CD4-positive, alpha-beta memory T cell (primary cell): ENCODE results near the gene GADL1. TPM values are rescaled to one million over a fixed set of nuclear protein-coding genes. Genes with fewer than 3 reads are reported as not detected.

ENCODE experiments used
- CTCF ChIA-PET: fragments of 350-600 bp; sonication (Branson Sonifier 250); formaldehyde crosslinking; loops from one replicate; lab custom pipeline; 2021; ENCODE audit warnings: inconsistent platforms; ENCODE audit not compliant: partially characterized antibody; lab: Charles Lee
- POLR2A ChIA-PET: fragments of 350-600 bp; sonication (Branson Sonifier 250); formaldehyde crosslinking; loops from one replicate; lab custom pipeline; 2021; ENCODE audit not compliant: partially characterized antibody; lab: Charles Lee
- DNase-seq, 5 donors: peaks; one replicate each; pipeline versions ENCODE4 v3.0.0 to v3.0.0-alpha.2; 2020 to 2022; ENCODE audit warnings: mixed read lengths in 1 of 5
- H3K27ac ChIP-seq: one replicate; pipeline ENCODE4 v1.7.0; 2013; ENCODE audit warnings: low read depth, low read length
- H3K27me3 ChIP-seq: 2 replicates; pipeline ENCODE4 v1.7.0; 2013; ENCODE audit warnings: mild to moderate bottlenecking, low read length, moderate library complexity; ENCODE audit not compliant: insufficient read depth
- H3K36me3 ChIP-seq: 2 replicates; pipeline ENCODE4 v1.7.0; 2013; ENCODE audit warnings: mild to moderate bottlenecking, low read length, moderate library complexity; ENCODE audit not compliant: insufficient read depth
- H3K4me1 ChIP-seq: 2 replicates; pipeline ENCODE4 v1.7.0; 2013; ENCODE audit warnings: mild to moderate bottlenecking, low read length, moderate library complexity; ENCODE audit not compliant: insufficient read depth
- H3K4me3 ChIP-seq, 2 donors: one replicate each; pipeline ENCODE4 v1.7.0; 2013; ENCODE audit warnings: low read length in 2 of 2, mild to moderate bottlenecking in 1 of 2
- H3K9me3 ChIP-seq, 2 donors: one replicate each; pipeline ENCODE4 v1.7.0; 2013; ENCODE audit warnings: low read length in 2 of 2, control low read depth in 1 of 2; ENCODE audit not compliant: control insufficient read depth in 1 of 2
- H3K27ac Mint-ChIP-seq, 7 donors: one replicate each; pipeline ENCODE4 v1.8.0; 2020 to 2021; ENCODE audit warnings: mixed read lengths in 7 of 7, mild to moderate bottlenecking in 6 of 7, inconsistent platforms in 3 of 7, moderate library complexity in 3 of 7
- H3K27me3 Mint-ChIP-seq, 2 donors: one replicate each; pipeline ENCODE4 v1.8.0; 2020 to 2021; ENCODE audit warnings: mixed read lengths in 2 of 2
- H3K36me3 Mint-ChIP-seq, 2 donors: one replicate each; pipeline ENCODE4 v1.8.0; 2020 to 2021; ENCODE audit warnings: mixed read lengths in 2 of 2, inconsistent platforms in 1 of 2, mild to moderate bottlenecking in 1 of 2
- H3K4me1 Mint-ChIP-seq, 4 donors: one replicate each; pipeline ENCODE4 v1.8.0; 2020 to 2021; ENCODE audit warnings: mixed read lengths in 4 of 4, mild to moderate bottlenecking in 1 of 4
- H3K4me3 Mint-ChIP-seq, 8 donors: one replicate each; pipeline ENCODE4 v1.8.0; 2020 to 2021; ENCODE audit warnings: mixed read lengths in 8 of 8, mild to moderate bottlenecking in 7 of 8, moderate library complexity in 6 of 8, inconsistent platforms in 3 of 8
- H3K9me3 Mint-ChIP-seq, 8 donors: one replicate each; pipeline ENCODE4 v1.8.0; 2020 to 2021; ENCODE audit warnings: mixed read lengths in 8 of 8, mild to moderate bottlenecking in 5 of 8, inconsistent platforms in 3 of 8, moderate library complexity in 1 of 8
- intact Hi-C: fragments of 100-400 bp; cut with micrococcal nuclease; formaldehyde crosslinking; loops from one replicate; pipeline ENCODE4 v1.15.1; 2023
- polyA plus RNA-seq, 2 donors: library from polyadenylated mRNA; unstranded; fragments of 300-500 nt; fragmentation: Illumina TruSeq; gene quantifications; one replicate each; pipeline ENCODE4 v1.2.3, GENCODE V29; 2021
- total RNA-seq, 2 experiments: library from RNA; stranded (reverse); gene quantifications; one replicate each; pipeline ENCODE4 v1.2.3, GENCODE V29; 2021

The GADL1 gene
- total and polyA plus RNA-seq, 4 experiments from 2014 or later, result not detected

DNA sequence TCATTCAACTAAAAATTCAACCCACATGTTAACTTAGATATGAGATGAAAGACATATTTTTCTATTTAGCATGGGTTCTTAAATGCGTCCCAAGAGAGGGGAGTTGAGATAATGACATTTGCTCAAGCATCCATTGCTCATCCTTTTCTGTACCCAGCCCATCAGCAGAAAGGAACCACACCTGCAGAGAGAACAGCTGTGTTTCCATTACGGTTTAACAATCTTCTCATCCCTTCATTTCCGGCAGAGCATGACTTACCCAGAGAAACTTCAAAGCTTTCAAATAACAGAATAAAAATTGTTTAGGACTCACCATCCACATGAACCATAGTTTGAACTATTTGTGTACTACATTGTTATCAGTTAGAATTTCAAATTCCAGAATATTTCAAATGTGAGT lies 174.9 kb downstream of the GADL1 start:
- Mint-ChIP-seq H3K9me3 (peaks cover 0 to 3% (median 0%) of the 10 kb centered on the region in 8 donors), H3K27ac (no peak overlapping the region), H3K4me3 (no peak overlapping the region), H3K4me1 (no peaks in the 10 kb centered on the region), H3K27me3 (peaks cover 2% of the 10 kb centered on the region in 2 donors), H3K36me3 (no peaks in the 10 kb centered on the region)
- no peak overlapping the region for H3K4me3 ChIP-seq
- DNase-seq, result no peak
- no peaks in the 10 kb centered on the region for H3K4me1 ChIP-seq
- ChIA-PET CTCF (no interaction called here), POLR2A (no interaction called here)
- H3K9me3 ChIP-seq, result no peaks in the 10 kb centered on the region
- H3K27ac ChIP-seq, result no peak overlapping the region
- intact Hi-C loops, result no loop called here
- H3K36me3 ChIP-seq, result no peaks in the 10 kb centered on the region
- H3K27me3 ChIP-seq, result no peaks in the 10 kb centered on the region

DNA sequence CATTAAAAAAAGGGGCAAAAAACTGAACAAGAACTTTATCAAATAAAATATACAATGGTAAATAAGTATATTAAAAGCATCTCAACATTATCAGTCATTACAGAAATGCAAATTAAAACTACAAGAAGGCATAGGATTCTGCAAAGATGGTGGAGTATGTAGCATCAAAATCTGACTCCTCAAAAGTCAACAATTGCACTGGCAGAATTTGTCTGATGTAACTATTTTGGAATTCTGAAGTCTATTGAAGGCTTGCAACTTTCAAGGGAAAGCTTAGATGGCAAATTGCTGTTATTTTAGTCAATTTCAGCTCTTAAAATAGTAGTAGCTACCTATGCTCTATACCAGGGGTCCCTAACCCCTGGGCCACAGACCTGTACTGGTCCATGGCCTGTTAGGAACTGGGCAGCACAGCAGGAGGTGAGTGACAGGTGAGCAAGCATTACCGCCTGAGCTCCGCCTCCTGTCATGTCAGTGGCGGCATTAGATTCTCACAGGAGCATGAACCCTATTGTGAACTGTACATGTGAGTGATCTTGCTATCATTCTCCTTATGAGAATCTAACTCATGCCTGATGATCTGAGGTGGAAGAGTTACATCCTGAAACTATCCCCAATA lies 180.5 kb downstream of the GADL1 start:
- no peak overlapping the region for H3K27ac Mint-ChIP-seq
- ChIA-PET CTCF (no interaction called here), POLR2A (no interaction called here)
- H3K4me3 ChIP-seq, result no peak overlapping the region
- H3K4me1 ChIP-seq, result no peaks in the 10 kb centered on the region
- no peaks in the 10 kb centered on the region for H3K27me3 Mint-ChIP-seq
- no peaks in the 10 kb centered on the region for H3K27me3 ChIP-seq
- intact Hi-C loops, result no loop called here
- no peaks in the 10 kb centered on the region for H3K36me3 ChIP-seq
- DNase-seq, result no peak
- no peaks in the 10 kb centered on the region for H3K9me3 Mint-ChIP-seq
- no peaks in the 10 kb centered on the region for H3K4me1 Mint-ChIP-seq
- no peak overlapping the region for H3K27ac ChIP-seq
- no peaks in the 10 kb centered on the region for H3K36me3 Mint-ChIP-seq
- no peak overlapping the region for H3K4me3 Mint-ChIP-seq
- H3K9me3 ChIP-seq, result no peaks in the 10 kb centered on the region

- Histone ChIP-seq H3K9me3 (no peaks in the 10 kb centered on the region), H3K27ac (no peak overlapping the region), H3K4me1 (no peaks in the 10 kb centered on the region), H3K4me3 (no peak overlapping the region), H3K36me3 (no peaks in the 10 kb centered on the region), H3K27me3 (no peaks in the 10 kb centered on the region)
- H3K36me3 Mint-ChIP-seq, result no peaks in the 10 kb centered on the region
- H3K4me3 Mint-ChIP-seq, result no peak overlapping the region
- CTCF ChIA-PET, result no interaction called here
- no peak overlapping the region for H3K27ac Mint-ChIP-seq
- H3K27me3 Mint-ChIP-seq, result no peaks in the 10 kb centered on the region
- intact Hi-C loops, result no loop called here
- POLR2A ChIA-PET, result no interaction called here
- H3K4me1 Mint-ChIP-seq, result peaks cover 5% of the 10 kb centered on the region in 4 donors
- no peaks in the 10 kb centered on the region for H3K9me3 Mint-ChIP-seq
- DNase-seq, result no peak
These were observed 181.5 kb downstream of the GADL1 start for GRCh38 chr3:30712991-30713390.

GRCh38 chr3:30711867-30712266 lies 182.6 kb downstream of the GADL1 start:
- H3K27ac Mint-ChIP-seq, result no peak overlapping the region
- H3K4me3 ChIP-seq, result no peak overlapping the region
- no peaks in the 10 kb centered on the region for H3K4me1 ChIP-seq
- no peaks in the 10 kb centered on the region for H3K36me3 Mint-ChIP-seq
- H3K36me3 ChIP-seq, result no peaks in the 10 kb centered on the region
- no peaks in the 10 kb centered on the region for H3K27me3 Mint-ChIP-seq
- H3K9me3 Mint-ChIP-seq, result peaks cover 0 to 4% (median 2%) of the 10 kb centered on the region in 8 donors
- peaks cover 5% of the 10 kb centered on the region in 4 donors for H3K4me1 Mint-ChIP-seq
- no peak overlapping the region for H3K4me3 Mint-ChIP-seq
- ChIA-PET POLR2A (no interaction called here), CTCF (no interaction called here)
- no peaks in the 10 kb centered on the region for H3K9me3 ChIP-seq
- intact Hi-C loops, result no loop called here
- no peaks in the 10 kb centered on the region for H3K27me3 ChIP-seq
- H3K27ac ChIP-seq, result no peak overlapping the region
- no peak for DNase-seq

GRCh38 chr3:30711151-30711550 lies 183.3 kb downstream of the GADL1 start:
- CTCF ChIA-PET, result no interaction called here
- intact Hi-C loops, result no loop called here

DNA sequence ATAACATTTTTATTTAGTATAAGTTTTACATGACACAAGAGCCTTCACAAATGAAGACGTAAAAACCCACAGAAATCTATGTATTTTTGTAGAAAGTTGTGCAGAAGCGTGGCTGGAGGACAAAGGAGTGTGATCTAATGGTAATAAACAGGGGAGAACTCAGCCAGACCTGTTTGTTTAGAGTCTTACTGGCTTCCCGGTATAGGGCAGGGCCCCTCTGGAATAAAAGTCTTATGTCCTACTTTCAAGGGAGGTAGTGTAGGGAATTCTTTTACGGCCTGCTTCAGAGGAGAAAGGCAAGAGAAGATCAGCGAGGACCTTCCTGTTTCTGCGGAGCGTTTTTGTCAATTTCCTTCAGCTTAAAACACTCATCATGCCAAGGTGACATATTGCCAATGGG lies 184.4 kb downstream of the GADL1 start:
- Mint-ChIP-seq H3K4me1 (peaks cover 5% of the 10 kb centered on the region in 4 donors), H3K36me3 (peaks cover 3 to 5% of the 10 kb centered on the region in 2 donors), H3K4me3 (no peak overlapping the region), H3K27ac (no peak overlapping the region), H3K9me3 (peaks cover 0 to 4% (median 2%) of the 10 kb centered on the region in 8 donors), H3K27me3 (no peaks in the 10 kb centered on the region)
- Histone ChIP-seq H3K9me3 (no peaks in the 10 kb centered on the region), H3K4me3 (no peak overlapping the region), H3K36me3 (no peaks in the 10 kb centered on the region), H3K4me1 (no peaks in the 10 kb centered on the region), H3K27me3 (no peaks in the 10 kb centered on the region), H3K27ac (no peak overlapping the region)
- DNase-seq, result no peak
- ChIA-PET POLR2A (no interaction called here), CTCF (no interaction called here)
- intact Hi-C loops, result no loop called here

More at GRCh38 chr3:30711151-30711550, 183.3 kb downstream of the GADL1 start:
- Histone ChIP-seq H3K27me3 (no peaks in the 10 kb centered on the region), H3K9me3 (no peaks in the 10 kb centered on the region), H3K27ac (no peak overlapping the region), H3K4me1 (no peaks in the 10 kb centered on the region), H3K36me3 (no peaks in the 10 kb centered on the region), H3K4me3 (no peak overlapping the region)
- Mint-ChIP-seq H3K27ac (no peak overlapping the region), H3K9me3 (peaks cover 0 to 4% (median 2%) of the 10 kb centered on the region in 8 donors), H3K4me3 (no peak overlapping the region), H3K4me1 (peaks cover 5% of the 10 kb centered on the region in 4 donors), H3K36me3 (peaks cover 1 to 5% of the 10 kb centered on the region in 2 donors), H3K27me3 (no peaks in the 10 kb centered on the region)
- DNase-seq, result no peak
- POLR2A ChIA-PET, result no interaction called here

DNA sequence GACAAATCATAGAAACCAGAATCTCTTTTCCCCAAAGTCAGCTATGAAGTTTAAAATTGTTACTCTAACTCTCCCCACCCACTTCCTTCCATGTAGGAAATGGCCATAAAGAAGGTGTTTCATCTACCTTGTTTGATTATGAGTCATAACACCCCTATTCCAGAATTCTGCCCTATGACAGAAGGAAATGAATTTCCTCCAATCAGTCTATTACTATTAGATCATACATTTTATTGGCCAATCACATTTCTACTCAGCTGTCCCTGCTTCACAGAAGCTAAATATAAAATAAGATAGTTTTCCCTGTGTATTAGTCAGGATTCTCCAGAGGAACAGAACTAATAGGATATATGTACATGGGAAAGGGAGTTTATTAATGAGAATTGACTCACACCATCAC lies 186.0 kb downstream of the GADL1 start:
- H3K27me3 ChIP-seq, result no peaks in the 10 kb centered on the region
- POLR2A ChIA-PET, result interaction anchor here (0.7 kb wide), 1 partner anchor 101 kb away, joined by 3 read pairs; no protein-coding TSS in a partner anchor
- no peak overlapping the region for H3K4me3 ChIP-seq
- no peaks in the 10 kb centered on the region for H3K36me3 ChIP-seq
- H3K4me1 ChIP-seq, result no peaks in the 10 kb centered on the region
- no peaks in the 10 kb centered on the region for H3K9me3 ChIP-seq
- Mint-ChIP-seq H3K4me1 (peaks cover 5 to 7% (median 5%) of the 10 kb centered on the region in 4 donors), H3K27ac (no peak overlapping the region), H3K36me3 (peaks cover 5 to 6% of the 10 kb centered on the region in 2 donors), H3K4me3 (no peak overlapping the region), H3K27me3 (no peaks in the 10 kb centered on the region), H3K9me3 (peaks cover 0 to 4% (median 2%) of the 10 kb centered on the region in 8 donors)
- CTCF ChIA-PET, result no interaction called here
- DNase-seq, result no peak
- H3K27ac ChIP-seq, result no peak overlapping the region
- intact Hi-C loops, result no loop called here
